ENCODE data around the gene PGK2. TPM values are rescaled to one million over a fixed set of nuclear protein-coding genes. Genes with fewer than 3 reads are reported as not detected.

PGK2 gene
- total RNA-seq, 1 donor from 2014 or later, result not detected

DNA sequence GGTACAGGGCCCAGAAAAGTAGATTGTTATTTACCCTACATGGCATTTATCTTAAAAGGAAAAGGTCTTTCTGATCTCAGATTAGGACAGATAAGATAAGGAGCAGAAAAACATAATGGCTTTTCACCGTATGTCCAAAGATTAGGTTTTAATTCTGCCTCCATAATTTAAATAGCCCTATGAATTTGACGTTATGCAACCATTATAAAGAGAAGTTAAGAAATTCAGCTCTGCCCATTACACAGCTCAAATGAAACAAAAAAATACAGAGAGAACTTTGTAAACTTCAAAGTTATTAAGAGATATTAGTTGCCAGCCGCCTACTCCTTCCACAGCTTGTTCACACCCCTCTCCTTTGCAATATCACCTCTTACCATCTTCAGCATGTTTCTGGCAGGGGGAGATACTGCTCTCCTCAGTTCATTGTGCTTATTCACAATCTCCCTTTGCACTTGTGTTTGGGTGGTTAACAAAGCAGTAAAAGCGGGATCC is 51.0 kb downstream of the PGK2 start:
- no peaks in the 10 kb centered on the region for H3K9me3 ChIP-seq
- H3K27me3 ChIP-seq, result no peaks in the 10 kb centered on the region
- intact Hi-C loops (cut with DNase I), result no loop called here
- ATAC-seq (no peak), DNase-seq (no peak)
- H3K27ac ChIP-seq, result no peak overlapping the region
- TF ChIP-seq, protein P1, sequence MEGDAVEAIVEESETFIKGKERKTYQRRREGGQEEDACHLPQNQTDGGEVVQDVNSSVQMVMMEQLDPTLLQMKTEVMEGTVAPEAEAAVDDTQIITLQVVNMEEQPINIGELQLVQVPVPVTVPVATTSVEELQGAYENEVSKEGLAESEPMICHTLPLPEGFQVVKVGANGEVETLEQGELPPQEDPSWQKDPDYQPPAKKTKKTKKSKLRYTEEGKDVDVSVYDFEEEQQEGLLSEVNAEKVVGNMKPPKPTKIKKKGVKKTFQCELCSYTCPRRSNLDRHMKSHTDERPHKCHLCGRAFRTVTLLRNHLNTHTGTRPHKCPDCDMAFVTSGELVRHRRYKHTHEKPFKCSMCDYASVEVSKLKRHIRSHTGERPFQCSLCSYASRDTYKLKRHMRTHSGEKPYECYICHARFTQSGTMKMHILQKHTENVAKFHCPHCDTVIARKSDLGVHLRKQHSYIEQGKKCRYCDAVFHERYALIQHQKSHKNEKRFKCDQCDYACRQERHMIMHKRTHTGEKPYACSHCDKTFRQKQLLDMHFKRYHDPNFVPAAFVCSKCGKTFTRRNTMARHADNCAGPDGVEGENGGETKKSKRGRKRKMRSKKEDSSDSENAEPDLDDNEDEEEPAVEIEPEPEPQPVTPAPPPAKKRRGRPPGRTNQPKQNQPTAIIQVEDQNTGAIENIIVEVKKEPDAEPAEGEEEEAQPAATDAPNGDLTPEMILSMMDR (IDR thresholded peaks at IDR 0.05), result no peak
- H3K36me3 ChIP-seq, result no peaks in the 10 kb centered on the region
- no peaks in the 10 kb centered on the region for H3K4me1 ChIP-seq
- no peak overlapping the region for H3K4me3 ChIP-seq

Other genes starting within 250 kb of the PGK2 start
- gene C6orf141, start 236.6 kb downstream of the PGK2 start, total RNA-seq, result 2.1 TPM
- not detected for gene RHAG, start 150.4 kb downstream of the PGK2 start, total RNA-seq
- not detected for gene CRISP2, start 73.7 kb downstream of the PGK2 start, total RNA-seq
- not detected for gene CRISP3, start 42.9 kb downstream of the PGK2 start, total RNA-seq
- gene CRISP1, start 79.2 kb upstream of the PGK2 start, total RNA-seq, result not detected
- not detected for gene DEFB114, start 176.9 kb upstream of the PGK2 start, total RNA-seq
- not detected for gene DEFB113, start 182.3 kb upstream of the PGK2 start, total RNA-seq
- not detected for gene DEFB110, start 234.7 kb upstream of the PGK2 start, total RNA-seq